ENCODE measurements around the gene ADCY5.

DNA sequence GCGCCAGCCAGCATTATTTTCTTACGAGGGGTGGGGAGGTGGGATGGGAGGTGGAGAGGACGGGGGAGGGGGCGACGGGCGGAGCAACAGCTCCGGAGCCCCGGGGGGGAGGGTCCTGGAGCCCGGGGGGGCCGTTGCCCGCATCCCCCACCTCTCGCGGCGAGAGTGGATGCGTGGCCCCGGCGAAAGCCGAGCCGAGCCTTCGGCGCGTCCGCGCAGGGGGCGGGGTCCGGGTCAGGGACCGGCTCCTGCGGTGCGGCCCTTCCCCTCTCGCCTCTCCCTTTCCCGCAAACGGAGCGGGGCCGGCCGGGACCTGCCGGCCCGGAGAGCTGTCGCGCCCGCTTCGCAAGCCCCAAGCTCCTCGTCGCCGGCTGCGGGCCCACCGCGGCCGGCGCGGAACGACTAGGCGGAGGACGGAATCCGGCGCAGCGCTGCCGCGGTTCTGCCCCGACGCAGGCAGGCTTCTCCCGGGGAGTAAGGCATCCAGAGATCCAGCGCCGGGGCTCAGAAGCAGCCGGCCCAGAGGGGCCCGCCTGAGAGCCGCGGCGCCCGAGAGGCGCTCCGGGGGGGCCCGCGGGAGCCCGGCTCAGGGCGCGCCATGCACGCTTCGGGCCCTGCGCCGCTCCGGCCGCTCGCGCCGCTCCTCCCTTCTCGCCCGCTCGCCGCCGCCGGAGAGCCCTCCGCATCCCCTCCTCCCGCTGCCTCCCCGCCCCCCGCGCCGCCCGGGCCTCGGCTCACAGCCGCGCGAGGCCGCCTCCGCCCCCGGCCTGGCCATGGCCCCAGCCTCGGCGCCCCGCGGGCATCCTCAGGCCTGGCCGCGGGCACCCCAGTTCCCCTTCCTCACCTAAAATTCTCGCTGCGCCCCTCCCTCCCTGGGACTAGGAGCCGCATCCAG is 459 bp upstream of the ADCY5 start:
- TF ChIP-seq, protein P1, sequence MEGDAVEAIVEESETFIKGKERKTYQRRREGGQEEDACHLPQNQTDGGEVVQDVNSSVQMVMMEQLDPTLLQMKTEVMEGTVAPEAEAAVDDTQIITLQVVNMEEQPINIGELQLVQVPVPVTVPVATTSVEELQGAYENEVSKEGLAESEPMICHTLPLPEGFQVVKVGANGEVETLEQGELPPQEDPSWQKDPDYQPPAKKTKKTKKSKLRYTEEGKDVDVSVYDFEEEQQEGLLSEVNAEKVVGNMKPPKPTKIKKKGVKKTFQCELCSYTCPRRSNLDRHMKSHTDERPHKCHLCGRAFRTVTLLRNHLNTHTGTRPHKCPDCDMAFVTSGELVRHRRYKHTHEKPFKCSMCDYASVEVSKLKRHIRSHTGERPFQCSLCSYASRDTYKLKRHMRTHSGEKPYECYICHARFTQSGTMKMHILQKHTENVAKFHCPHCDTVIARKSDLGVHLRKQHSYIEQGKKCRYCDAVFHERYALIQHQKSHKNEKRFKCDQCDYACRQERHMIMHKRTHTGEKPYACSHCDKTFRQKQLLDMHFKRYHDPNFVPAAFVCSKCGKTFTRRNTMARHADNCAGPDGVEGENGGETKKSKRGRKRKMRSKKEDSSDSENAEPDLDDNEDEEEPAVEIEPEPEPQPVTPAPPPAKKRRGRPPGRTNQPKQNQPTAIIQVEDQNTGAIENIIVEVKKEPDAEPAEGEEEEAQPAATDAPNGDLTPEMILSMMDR (conservative IDR thresholded peaks at IDR 0.05), result no peak
- TF ChIP-seq EZH2 (IDR thresholded peaks at IDR 0.05; ENCODE audit: low read depth), result no peak
